ENCODE measurements around the gene THRB.

THRB gene

DNA sequence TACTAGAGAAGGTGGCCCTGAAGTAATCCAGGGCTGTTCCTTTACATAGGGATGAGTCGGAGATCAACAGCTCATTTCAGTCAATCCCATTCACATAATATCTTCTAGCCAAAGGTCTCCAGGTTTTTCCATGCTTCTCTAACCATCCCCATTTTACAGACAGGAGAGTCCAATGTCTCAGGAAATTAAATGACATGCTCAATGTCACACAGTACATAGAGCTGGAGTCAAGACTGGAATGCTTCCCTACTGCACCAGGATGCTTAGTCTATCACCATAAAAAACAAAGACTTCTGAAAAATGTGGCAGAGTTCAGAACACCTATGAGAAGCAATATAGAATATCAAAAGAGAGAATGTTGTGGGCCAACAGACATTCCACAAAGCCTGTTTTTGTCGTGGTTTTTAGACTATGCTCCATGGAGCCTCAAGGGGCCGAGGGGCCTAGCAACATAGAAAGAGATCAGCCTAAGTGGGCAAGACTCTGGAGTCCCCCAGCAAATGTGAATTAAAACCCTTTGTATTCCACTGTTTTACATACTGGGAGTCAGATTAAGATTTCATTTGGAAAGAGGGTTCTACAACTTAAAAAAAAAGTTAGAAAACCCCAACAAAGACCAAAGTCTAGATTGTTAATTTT, 122.0 kb downstream of the THRB start:
- DNase-seq: no peak

DNA sequence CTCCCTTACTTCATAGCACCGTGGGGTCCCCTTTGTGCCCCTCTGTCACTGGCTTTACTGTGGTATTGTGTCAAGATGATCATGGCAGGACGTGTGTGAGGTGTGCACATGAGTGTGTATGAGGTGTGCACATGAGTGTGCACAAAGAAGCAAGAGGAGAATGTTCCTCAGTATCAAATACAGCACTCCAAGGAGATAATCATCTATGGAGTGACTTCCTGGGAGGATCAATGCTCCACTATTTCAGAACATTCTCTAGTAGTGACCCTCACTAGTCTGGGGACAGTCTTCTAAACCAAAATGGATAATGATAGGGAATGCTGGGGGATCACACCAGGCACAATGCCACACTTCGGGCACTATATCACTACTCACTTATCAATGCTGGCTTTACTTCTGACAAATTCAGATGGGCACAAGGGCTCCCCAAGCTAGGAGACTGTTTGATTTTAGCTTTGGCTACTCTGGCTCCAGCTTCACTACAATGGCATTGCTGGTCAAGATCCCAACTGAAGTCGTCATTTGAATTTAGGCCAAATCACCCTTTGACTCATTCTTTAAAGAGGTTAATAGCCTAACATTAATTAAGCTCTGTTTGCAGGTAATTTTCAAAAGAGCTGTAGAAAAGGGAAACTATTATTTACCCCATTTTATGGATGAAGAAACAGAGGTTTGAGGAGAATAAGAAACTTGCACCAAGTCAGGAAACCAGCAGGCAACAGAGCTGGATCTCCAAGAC, 124.1 kb downstream of the THRB start:
- DNase-seq: no peak

DNA sequence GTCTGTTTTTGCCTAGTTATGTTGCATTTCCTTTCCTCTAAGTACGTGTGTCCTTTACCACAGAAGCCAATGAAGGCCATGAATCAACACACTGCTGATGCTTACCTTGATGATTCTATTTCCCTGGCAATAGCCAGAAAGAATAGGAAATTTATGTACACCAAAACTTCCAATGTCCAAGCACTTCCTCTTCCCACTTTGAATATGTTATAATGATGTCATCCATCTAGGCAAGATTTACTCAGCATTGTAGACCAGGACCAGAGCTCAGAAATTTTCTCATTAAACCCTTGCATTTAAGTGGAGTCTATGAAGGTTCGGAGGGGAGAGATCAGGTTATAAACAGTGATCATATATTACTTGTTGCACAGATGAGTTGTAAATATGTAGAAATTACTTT, 126.0 kb downstream of the THRB start:
- no peak for DNase-seq

DNA sequence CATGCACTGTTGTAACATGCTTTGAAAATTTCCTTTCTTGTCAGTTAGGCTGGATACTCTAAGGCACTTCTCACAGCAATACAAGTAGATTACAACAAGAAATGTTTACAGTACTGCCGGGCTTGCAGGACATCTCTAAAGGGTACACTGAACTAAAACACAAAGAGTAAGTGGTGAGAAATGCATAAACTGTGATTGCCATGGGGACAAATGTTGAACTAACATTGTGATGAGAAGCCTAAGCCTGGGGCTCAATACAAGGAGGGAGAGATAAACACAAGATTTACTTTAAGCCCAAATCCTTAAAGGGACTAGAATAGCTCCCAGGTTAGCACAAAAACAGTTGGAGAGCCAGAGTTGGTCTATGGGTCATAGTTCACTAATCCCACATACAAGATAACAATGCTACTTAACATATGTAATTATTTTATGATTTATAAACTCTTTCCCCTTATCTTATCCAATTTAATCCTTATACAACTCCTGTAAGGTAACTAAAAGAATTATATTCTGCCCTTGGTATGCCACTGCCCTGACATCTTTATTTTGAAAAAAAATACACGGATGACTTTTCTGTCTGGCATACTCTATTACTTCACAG, 126.9 kb downstream of the THRB start:
- no peak for DNase-seq

DNA sequence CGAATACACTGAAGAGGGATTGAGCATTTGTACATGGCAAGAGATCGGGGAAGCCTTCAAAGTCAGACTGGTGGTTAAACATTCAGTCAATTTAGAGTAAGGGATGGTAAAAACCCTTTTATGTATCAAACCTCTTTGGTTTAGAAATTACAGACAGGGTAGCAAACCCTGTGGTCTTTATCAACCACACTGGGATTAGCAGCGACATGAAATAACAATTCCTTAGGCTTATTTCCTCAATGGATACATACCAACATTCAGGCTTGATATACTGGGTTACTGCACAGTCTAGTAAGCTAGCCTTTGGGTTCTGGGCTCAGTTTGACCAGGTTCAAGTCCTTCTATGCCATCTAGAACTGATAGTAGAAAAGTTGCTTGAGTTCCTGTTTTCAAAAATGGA, 127.4 kb downstream of the THRB start:
- DNase-seq: no peak

DNA sequence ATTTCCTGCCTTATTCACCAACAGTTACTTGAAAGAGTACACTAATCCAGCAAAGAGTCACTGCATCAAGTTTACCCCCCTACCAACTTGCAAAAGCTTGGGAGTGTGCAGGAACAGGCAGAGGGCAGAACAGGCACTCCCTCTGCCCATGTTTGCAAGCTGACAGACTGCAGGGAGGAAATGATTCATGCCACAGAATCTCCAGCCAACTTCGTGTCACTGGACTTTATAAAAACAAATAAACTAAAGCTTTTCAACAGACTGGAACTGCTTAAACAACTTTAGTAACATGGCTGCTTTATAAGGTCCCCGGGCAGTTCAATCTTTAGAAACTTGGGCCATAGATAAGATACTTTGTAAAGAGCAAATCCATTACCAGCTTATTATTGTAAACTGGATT, 129.5 kb downstream of the THRB start:
- no peak for DNase-seq

DNA sequence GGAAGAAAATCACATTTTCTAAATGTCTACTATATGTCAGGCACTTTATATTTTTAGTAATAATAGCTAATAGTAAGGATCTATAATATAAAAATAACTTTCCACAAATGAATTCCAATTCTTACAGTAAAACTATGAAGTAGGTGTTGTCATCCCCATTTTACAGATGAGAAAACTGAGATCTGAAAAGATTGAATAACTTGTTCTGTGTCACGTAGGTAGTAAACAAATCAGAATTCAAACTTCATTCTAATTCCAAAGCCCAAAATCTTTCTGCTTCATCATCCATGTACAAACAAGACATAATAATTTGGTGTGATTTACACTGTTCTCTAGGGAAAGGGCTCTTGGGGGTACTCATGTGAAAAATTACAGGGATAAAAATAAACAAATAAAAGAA, 130.3 kb downstream of the THRB start:
- DNase-seq: no peak

DNA sequence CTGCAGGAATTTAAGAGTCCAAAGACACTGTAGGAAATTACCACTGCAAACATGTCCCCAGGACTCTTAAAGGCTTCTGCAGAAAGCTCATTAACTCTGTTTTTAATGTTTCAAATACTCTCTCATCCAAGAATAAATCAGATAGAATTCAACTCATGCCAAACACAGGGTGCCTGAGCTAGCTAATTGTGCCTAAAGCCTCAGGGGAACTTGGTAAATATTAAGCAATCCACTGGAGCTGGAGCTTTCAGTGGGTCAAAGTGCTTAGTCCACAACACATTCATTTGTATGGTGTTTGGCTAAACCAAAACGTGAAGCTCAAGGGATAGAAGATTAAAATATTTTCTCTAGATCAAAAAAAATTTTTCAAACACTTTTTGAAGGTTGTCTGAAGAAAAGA, 131.4 kb downstream of the THRB start:
- DNase-seq: no peak

DNA sequence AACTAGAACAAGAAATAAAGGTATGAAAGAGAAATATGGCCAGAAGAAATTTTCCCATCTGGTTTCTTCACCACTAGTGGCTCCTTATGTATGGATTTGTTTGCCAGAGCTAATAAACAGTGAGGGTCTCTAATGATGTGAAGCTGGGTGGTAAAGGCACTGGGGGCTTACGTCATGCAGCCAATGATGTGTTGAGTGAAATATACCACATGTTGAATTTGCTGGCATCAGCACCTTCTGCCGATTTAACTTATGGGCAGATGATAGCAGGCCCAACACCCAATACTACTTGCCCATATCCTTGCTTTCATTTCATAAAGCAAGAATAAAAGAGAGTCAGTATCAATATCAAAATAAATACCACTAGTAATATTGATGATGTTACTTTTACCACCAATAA, 133.0 kb downstream of the THRB start:
- DNase-seq: no peak

DNA sequence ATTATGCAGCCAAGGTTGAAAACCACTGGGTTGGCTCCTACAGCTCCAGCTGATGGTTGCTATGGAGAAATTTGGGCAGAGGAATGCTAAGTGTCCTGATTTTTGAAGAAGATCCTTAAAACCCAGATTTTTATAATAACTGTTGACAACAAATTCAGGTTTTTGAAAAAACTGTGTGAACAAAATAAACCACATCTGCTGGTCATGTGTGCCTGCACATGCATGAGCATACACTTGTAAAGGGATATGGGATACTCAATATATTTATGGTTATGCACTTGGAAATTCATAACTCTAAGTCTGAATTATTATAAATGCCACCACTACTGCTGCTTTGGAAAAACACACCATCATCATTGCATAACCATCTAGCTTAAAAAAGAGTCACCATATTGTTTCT, 133.7 kb downstream of the THRB start:
- no peak for DNase-seq

DNA sequence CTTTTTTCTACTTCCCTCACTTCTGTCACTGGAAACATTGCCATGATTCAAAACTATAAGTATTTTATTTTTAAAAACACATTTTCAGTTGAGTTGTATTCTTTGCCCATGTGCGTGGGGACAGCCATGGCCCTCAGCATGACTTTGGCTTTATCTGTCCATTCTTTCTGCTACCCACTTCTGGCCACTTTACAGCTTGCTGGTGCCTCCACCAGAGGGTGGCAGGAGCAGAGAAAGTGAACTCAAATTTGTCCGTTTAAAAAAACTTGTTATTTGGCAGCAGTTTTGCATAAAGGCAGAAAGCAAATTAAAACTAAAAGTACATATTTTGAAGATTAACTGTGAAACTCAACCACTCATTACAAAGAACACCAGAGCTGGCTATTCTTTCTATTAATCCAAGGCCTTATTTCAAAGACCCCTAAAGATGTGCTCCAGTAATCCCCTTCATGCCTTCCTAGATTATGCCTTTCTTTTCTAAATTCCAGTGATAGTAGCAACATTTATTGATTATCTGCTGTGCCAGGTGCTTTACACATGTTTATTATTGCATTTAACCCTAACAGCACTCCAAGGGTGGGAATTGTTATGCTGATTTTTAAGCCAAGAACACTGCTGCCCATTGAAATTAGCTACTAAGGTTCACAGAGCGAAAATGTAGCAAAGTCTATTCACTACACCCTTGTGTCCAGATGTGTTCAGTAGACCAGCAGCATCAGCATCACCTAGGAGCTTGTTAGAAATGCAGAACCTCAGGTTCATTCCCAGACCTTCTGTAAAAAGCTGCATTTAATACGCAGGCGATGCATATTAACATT, 134.8 kb downstream of the THRB start:
- no peak for DNase-seq

DNA sequence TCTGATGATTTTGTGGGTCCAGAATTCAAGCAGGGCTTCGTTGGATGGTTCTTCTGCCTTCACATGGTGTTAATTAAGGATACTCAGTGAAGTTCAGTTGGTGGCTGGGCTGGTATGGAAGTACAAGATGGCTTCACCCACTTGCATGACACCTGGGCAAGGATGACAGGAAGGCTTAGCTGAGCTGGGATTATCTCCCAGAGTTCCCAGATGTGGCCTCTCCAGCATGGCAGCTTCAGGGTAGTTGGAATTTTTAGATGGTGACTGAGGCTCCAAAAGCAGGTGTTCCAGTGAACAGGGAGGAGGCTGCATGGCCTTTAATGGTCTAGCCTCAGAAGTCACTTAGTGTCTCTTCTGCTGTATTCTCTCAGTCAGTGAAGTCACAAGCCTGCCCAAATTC, 135.5 kb downstream of the THRB start:
- no peak for DNase-seq

DNA sequence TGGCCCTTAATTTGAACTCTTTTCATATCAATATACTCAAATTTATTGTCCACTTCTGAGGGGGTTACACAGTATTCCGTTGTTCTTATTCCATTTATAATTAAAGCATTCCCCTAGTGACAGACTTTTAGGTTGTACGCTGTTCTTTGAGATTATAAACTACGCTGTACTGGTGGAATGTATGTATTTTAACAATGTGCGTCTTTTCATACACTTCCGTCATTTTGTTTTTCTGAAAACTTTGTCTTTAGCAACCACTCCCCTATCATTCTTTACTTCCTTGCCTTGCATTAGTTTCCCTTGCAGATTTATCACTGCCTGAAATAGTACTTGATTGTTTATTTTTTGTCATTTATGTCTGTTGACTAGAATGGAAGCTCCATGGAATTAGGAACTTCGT, 137.0 kb downstream of the THRB start:
- DNase-seq: no peak

DNA sequence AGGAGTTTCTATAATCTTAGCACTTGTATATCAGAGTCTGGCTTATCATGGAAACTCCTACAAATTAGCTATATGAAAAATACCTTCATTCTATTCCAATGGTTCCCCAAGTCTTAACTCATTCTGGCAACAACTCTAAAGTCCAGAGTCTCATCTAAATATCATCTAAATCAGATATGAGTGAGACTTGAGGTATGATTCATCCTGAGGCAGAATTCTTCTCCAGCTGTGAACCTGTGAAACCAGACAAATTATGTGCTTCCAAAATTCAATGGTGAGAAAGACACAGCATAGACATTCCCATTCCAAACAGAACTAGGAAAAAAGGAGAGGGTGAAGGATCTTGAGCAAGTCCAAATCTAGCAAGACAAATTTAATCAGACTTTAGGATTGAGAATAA, 138.8 kb downstream of the THRB start:
- DNase-seq: no peak

DNA sequence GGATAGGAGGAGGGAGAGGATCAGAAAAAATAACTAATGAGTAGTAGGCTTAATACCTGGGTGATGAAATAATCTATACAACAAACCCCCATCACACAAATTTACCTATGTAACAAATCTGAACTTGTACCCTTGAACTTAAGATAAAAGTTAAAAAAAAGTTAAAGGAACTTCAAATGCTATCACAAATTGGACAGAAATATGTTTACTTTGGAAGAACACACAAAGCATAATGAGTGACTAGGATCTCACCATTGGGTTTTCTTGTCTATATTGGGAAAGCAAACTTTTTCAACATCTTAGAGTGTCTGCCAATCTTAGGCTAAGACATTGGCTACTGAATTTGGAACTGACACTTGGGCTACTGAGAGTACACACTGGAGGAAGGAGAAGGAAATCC, 140.4 kb downstream of the THRB start:
- DNase-seq: no peak

DNA sequence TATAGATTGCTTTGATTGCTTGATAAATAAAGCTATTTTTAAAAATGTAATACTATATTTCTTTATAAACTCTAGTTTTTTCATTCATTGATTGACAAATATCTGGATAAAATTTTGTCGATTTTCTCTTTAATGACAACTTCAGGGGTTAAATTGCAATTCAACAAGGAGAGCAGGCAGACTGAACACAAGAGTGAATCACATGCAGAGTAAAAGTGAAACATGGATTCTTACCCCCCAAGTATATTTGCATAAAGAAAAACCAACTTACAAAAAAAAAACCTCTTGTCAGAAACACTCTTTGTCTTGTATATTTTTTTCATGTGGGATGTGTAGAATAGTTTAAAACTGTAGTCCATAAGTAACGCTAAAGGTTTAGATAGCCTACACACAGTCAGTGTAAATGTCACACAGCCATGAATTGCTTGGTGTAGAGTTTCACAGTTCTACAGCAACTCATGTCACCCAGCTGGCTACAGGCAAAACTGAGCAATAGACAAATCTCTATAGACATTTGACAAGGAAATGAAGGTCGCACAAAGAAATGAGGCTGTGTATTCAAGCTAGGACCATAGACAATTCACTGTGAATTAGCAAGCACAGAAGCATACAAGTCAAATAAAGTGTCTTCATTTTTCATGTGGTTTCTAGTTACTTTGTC, 141.6 kb downstream of the THRB start:
- DNase-seq: no peak

DNA sequence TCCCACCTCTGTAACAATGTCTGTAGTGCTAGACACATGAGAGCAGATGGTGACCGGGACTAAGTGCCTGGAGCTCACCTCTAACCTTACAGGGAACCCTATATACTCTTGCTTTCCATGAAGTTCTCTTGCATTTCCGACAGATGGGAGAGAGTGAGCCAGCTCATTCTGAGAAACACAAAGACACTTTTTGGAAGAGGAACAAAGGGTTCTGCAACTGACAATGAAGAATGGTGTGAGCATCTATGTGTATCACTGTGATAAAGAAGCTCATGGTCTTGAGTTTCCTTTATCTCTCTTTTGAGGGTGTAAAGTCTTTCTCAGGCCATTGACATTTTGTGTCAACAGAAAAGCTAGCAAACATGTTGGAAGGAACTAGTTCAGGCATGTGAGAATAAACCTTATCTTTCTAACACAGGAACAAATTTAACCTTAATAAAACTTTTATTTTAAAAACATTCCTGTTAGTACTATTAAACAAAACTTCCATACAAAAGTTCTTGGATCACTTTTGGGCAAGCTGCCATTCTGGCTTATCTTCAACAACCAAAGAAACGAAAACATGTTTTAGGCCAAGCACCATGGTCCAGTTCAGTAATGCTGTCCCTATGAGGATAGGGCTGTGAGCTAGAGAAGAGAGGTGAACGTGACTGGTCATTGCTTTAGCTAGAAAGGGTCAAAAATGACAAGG, 142.7 kb downstream of the THRB start:
- no peak for DNase-seq

DNA sequence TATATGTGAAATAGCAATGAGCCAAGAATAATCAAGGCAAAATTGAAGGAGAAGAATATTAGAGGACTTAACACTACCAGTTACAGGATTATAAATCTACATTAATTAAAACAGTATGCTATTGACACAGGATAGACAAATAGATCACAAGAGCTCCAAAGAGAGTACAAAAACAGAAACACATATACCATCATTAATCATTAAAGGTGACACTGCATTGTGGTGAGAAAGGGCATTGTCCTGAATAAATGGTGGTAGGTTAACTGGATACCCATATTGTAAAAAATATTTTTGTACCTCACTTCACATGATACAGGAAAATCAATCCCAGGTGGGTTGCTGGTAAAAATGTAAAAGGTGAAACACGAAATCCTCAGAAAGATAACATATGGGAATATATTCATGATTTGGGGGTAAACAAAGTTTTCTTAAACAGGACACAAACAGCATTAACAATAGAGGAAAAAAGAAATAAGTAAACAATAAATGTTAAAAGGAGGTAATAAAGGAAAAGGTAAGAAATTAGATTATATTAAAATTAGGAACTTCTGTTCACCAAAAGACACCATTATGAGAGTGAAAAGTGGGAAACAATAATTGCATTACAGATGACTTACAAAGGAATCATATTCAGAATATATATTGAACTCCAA, 145.2 kb downstream of the THRB start:
- DNase-seq: no peak

DNA sequence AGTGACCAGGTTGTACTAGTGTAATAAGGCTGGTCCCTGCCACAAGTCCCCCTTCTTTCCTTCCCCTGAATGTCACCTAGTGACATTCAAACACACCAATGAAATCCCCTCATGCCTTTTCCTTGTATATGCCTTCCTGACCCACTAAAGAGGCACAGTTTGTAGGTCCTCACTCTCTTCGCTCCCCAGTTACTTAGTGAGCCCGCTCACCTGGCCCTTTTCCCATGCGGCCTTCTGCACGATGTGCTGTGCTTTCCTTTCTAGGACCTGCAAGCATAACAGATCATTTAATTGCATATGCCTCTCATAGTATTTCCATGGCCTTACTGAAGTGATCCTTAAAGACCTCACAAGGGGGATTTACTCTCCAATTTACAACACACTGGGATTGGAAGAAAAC, 146.3 kb downstream of the THRB start:
- DNase-seq: no peak

DNA sequence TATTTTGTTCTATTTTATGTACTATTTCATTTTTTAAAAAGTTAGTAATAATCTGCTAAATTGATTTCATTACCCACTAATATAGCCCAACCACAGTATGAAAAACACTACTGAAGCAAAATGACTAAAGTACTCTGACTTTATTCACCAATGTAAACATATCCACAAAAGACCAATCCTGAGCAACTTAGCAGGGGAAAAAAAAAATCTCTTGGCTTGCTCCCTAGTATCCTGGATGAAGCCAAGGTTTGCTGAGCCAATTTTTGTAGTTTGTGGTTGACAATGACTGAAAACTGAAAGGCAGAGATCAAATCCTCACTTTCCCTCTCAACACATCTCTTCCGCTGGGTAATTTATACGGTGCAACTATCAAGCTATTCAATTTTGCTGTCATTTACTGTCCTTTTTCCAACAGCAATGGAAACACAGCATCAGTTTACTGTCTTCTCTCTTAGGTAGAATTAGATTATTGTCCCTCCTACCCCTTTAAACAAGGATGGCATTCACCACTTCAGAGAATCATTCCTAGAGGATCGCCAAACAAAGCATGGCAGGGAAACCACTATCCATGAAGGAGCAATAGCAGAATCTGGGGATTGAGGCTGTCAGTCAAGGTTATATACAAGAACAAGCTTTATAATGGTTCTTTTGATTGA, 149.7 kb downstream of the THRB start:
- no peak for DNase-seq

DNA sequence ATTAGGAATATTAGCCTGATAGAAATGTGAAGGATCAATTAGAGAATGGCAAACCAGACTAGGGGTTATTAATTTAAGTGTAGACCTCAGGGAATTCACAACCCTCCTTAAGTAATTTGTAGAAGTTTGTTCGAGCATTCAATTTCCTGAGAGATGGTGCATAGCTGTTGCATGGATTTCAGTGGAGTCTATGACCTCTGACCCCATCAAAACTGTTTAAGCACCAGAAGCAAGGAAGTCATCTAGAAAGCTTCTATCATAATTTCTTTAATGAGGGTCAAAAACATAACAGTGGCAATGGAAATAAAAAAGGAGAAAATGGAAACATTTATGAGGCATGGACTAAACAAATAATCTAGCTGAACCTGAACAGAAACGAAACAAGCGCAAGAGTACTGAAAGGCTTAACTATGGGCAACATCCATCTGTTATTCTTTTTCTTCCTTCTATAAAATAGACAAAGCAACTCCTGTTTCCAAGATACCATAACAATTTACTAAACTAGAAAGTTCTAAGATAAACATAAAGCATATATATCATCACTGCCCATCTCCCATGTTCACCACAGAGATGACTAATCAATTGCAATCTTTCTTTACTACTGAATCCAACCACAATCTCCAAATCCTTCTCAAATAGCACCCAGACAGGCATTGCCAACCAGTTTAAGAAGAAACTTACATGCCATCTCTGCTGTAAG, 151.4 kb downstream of the THRB start:
- DNase-seq: no peak
